K562 (cell line): ENCODE data around the gene HSD11B1. TPM values are rescaled to one million over a fixed set of nuclear protein-coding genes. Genes with fewer than 3 reads are reported as not detected.

Source experiments
- CCNT2 ChIP-seq: IDR thresholded peaks from 2 replicates; pipeline ENCODE4 v1.6.1; 2011; ENCODE audit warnings: borderline replicate concordance, low read depth, mild to moderate bottlenecking, moderate library complexity, mixed read lengths, low read length; ENCODE audit not compliant: insufficient read length; ENCODE audit errors: extremely low read depth
- ESRRB ChIP-seq: fragments of 250-450 bp; sonication (Bioruptor Pico); IDR thresholded peaks from 2 replicates; pipeline ENCODE4 v1.5.0; 2020; ENCODE audit warnings: mild to moderate bottlenecking, moderate library complexity, borderline replicate concordance
- HNRNPH1 ChIP-seq: fragments of 200-400 bp; formaldehyde crosslinking; optimal IDR thresholded peaks from 2 replicates; pipeline ENCODE3; 2017; ENCODE audit warnings: low read depth, mild to moderate bottlenecking, low read length, moderate library complexity
- KAT2B ChIP-seq: IDR thresholded peaks from one replicate; pipeline ENCODE4 v1.6.1; 2012; ENCODE audit warnings: low read depth, mild to moderate bottlenecking, control low read depth, inconsistent platforms, low read length, moderate library complexity
- KDM5B ChIP-seq: fragments of 200-600 bp; sonication (generic); IDR thresholded peaks from 2 replicates; pipeline ENCODE4 v1.6.1; 2012; ENCODE audit warnings: low read depth, mild to moderate bottlenecking, moderate library complexity, low read length, control low read depth, inconsistent platforms; ENCODE audit not compliant: insufficient replicate concordance
- KLF13 ChIP-seq: fragments of 450-650 bp; IDR thresholded peaks from 2 replicates; pipeline ENCODE4 v1.6.1; 2016; ENCODE audit warnings: missing genetic modification characterization, low read depth, mild to moderate bottlenecking, missing compliant biosample characterization, moderate library complexity, borderline replicate concordance
- LCOR ChIP-seq: sonication (generic); formaldehyde crosslinking; IDR thresholded peaks from 2 replicates; pipeline ENCODE4 v1.8.0; 2022; ENCODE audit warnings: mild to moderate bottlenecking, missing genetic modification reagents
- MEIS2 ChIP-seq: fragments of 450-650 bp; IDR thresholded peaks from 2 replicates; pipeline ENCODE4 v1.6.1; 2014; ENCODE audit warnings: mild to moderate bottlenecking; ENCODE audit not compliant: partially characterized antibody
- MYC ChIP-seq, 2 experiments: fragments of 250-450 bp in 1 of 2; sonication (Bioruptor Pico) in 1 of 2; IDR thresholded peaks; 2 replicates each; pipeline versions ENCODE4 v1.5.1 to v1.6.1; 2012 to 2021; ENCODE audit warnings: low read depth in 2 of 2, borderline replicate concordance in 1 of 2, improper control_type of control experiment in 1 of 2, low read length in 1 of 2, mild to moderate bottlenecking in 1 of 2, moderate library complexity in 1 of 2
- SMAD2 ChIP-seq: fragments of 150-350 bp; IDR thresholded peaks from 2 replicates; pipeline ENCODE4 v1.6.1; 2014; ENCODE audit warnings: low read depth, mild to moderate bottlenecking, low read length
- ZNF431 ChIP-seq: sonication (generic); formaldehyde crosslinking; IDR thresholded peaks from 2 replicates; pipeline ENCODE4 v1.8.0; 2022; ENCODE audit warnings: mild to moderate bottlenecking, missing genetic modification reagents
- polyA plus RNA-seq, 8 experiments: library from polyadenylated mRNA; depleted of rRNA in 4 of 8; stranded (reverse) in 5 of 8; unstranded in 3 of 8; fragments of >200 nt; fragmentation: Nextera tagmentation in 2 of 8; fragmentation: Illumina TruSeq in 1 of 8; extraction: Ambion mirVana in 2 of 8; extraction: Trizol in 1 of 8; gene quantifications; 2 replicates each; pipeline versions ENCODE4 v1.2.1 to v1.2.3, GENCODE V29; 2011 to 2014; ENCODE audit warnings: inconsistent platforms in 1 of 8, missing spikeins in 1 of 8
- total RNA-seq, 7 experiments: library from RNA; depleted of rRNA in 6 of 7; stranded (reverse); fragments of >200 nt in 6 of 7; fragmentation: Illumina TruSeq in 2 of 7; extraction: Trizol in 2 of 7; gene quantifications; 2 replicates each; pipeline versions ENCODE4 v1.2.1 to v1.2.3, GENCODE V29; 2011 to 2021; ENCODE audit warnings: low replicate concordance in 1 of 7
- TF ChIP-seq, protein P1 (sequence below): sonication (generic); formaldehyde crosslinking; IDR thresholded peaks from 2 replicates; pipeline ENCODE4 v1.8.1; 2022; ENCODE audit warnings: missing genetic modification reagents
- TF ChIP-seq, protein P2 (sequence below): fragments of 450-650 bp; IDR thresholded peaks from 2 replicates; pipeline ENCODE4 v1.6.1; 2016; ENCODE audit warnings: mild to moderate bottlenecking, moderate library complexity
- TF ChIP-seq, protein P3 (sequence below): sonication (generic); formaldehyde crosslinking; IDR thresholded peaks from 2 replicates; pipeline ENCODE4 v1.9.0; 2022; ENCODE audit warnings: mild to moderate bottlenecking, missing genetic modification reagents

The HSD11B1 gene
- total and polyA plus RNA-seq, 9 of the 15 experiments (the other 6 are each of a cell fraction or from before 2014, with no cell fraction given) = 0.04 to 0.16 TPM; not detected in 7

DNA sequence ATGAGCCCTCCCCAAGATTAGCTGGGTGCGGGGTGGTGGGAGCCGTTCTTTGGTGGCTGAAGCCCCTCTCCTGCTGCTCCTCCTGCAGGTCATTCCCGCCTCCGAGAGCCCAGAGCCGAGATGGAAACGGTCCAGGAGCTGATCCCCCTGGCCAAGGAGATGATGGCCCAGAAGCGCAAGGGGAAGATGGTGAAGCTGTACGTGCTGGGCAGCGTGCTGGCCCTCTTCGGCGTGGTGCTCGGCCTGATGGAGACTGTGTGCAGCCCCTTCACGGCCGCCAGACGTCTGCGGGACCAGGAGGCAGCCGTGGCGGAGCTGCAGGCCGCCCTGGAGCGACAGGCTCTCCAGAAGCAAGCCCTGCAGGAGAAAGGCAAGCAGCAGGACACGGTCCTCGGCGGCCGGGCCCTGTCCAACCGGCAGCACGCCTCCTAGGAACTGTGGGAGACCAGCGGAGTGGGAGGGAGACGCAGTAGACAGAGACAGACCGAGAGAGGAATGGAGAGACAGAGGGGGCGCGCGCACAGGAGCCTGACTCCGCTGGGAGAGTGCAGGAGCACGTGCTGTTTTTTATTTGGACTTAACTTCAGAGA is 29.0 kb upstream of the HSD11B1 start (continued):
- TF ChIP-seq, protein P1, sequence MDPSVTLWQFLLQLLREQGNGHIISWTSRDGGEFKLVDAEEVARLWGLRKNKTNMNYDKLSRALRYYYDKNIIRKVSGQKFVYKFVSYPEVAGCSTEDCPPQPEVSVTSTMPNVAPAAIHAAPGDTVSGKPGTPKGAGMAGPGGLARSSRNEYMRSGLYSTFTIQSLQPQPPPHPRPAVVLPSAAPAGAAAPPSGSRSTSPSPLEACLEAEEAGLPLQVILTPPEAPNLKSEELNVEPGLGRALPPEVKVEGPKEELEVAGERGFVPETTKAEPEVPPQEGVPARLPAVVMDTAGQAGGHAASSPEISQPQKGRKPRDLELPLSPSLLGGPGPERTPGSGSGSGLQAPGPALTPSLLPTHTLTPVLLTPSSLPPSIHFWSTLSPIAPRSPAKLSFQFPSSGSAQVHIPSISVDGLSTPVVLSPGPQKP (CRISPR knock-in tag) = no peak
- peak; percentile 34 for TF ChIP-seq MYC (IDR thresholded peaks at IDR 0.05; ENCODE audit: low read depth, low read length)
- no peak for TF ChIP-seq MYC (CRISPR knock-in tag; IDR thresholded peaks at IDR 0.05; ENCODE audit: borderline replicate concordance, low read depth)
- TF ChIP-seq, protein P2, sequence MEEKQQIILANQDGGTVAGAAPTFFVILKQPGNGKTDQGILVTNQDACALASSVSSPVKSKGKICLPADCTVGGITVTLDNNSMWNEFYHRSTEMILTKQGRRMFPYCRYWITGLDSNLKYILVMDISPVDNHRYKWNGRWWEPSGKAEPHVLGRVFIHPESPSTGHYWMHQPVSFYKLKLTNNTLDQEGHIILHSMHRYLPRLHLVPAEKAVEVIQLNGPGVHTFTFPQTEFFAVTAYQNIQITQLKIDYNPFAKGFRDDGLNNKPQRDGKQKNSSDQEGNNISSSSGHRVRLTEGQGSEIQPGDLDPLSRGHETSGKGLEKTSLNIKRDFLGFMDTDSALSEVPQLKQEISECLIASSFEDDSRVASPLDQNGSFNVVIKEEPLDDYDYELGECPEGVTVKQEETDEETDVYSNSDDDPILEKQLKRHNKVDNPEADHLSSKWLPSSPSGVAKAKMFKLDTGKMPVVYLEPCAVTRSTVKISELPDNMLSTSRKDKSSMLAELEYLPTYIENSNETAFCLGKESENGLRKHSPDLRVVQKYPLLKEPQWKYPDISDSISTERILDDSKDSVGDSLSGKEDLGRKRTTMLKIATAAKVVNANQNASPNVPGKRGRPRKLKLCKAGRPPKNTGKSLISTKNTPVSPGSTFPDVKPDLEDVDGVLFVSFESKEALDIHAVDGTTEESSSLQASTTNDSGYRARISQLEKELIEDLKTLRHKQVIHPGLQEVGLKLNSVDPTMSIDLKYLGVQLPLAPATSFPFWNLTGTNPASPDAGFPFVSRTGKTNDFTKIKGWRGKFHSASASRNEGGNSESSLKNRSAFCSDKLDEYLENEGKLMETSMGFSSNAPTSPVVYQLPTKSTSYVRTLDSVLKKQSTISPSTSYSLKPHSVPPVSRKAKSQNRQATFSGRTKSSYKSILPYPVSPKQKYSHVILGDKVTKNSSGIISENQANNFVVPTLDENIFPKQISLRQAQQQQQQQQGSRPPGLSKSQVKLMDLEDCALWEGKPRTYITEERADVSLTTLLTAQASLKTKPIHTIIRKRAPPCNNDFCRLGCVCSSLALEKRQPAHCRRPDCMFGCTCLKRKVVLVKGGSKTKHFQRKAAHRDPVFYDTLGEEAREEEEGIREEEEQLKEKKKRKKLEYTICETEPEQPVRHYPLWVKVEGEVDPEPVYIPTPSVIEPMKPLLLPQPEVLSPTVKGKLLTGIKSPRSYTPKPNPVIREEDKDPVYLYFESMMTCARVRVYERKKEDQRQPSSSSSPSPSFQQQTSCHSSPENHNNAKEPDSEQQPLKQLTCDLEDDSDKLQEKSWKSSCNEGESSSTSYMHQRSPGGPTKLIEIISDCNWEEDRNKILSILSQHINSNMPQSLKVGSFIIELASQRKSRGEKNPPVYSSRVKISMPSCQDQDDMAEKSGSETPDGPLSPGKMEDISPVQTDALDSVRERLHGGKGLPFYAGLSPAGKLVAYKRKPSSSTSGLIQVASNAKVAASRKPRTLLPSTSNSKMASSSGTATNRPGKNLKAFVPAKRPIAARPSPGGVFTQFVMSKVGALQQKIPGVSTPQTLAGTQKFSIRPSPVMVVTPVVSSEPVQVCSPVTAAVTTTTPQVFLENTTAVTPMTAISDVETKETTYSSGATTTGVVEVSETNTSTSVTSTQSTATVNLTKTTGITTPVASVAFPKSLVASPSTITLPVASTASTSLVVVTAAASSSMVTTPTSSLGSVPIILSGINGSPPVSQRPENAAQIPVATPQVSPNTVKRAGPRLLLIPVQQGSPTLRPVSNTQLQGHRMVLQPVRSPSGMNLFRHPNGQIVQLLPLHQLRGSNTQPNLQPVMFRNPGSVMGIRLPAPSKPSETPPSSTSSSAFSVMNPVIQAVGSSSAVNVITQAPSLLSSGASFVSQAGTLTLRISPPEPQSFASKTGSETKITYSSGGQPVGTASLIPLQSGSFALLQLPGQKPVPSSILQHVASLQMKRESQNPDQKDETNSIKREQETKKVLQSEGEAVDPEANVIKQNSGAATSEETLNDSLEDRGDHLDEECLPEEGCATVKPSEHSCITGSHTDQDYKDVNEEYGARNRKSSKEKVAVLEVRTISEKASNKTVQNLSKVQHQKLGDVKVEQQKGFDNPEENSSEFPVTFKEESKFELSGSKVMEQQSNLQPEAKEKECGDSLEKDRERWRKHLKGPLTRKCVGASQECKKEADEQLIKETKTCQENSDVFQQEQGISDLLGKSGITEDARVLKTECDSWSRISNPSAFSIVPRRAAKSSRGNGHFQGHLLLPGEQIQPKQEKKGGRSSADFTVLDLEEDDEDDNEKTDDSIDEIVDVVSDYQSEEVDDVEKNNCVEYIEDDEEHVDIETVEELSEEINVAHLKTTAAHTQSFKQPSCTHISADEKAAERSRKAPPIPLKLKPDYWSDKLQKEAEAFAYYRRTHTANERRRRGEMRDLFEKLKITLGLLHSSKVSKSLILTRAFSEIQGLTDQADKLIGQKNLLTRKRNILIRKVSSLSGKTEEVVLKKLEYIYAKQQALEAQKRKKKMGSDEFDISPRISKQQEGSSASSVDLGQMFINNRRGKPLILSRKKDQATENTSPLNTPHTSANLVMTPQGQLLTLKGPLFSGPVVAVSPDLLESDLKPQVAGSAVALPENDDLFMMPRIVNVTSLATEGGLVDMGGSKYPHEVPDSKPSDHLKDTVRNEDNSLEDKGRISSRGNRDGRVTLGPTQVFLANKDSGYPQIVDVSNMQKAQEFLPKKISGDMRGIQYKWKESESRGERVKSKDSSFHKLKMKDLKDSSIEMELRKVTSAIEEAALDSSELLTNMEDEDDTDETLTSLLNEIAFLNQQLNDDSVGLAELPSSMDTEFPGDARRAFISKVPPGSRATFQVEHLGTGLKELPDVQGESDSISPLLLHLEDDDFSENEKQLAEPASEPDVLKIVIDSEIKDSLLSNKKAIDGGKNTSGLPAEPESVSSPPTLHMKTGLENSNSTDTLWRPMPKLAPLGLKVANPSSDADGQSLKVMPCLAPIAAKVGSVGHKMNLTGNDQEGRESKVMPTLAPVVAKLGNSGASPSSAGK = peak; percentile 83
- TF ChIP-seq SMAD2 = no peak
- TF ChIP-seq, protein P3, sequence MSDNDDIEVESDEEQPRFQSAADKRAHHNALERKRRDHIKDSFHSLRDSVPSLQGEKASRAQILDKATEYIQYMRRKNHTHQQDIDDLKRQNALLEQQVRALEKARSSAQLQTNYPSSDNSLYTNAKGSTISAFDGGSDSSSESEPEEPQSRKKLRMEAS (CRISPR knock-in tag) = peak; percentile 66
- TF ChIP-seq MEIS2 = no peak
- no peak for TF ChIP-seq KLF13
- no peak for TF ChIP-seq LCOR (CRISPR knock-in tag)
- TF ChIP-seq CCNT2 = no peak
- no peak for TF ChIP-seq KDM5B
- no peak for TF ChIP-seq KAT2B
- no peak for TF ChIP-seq HNRNPH1
- TF ChIP-seq ESRRB (CRISPR knock-in tag) = no peak
- peak; percentile 2; the same call in 1 of the 2 replicates for TF ChIP-seq ZNF431
